Loucy (cell line): Measurements from ENCODE around the gene LRRN2.

Source experiments
- H2AFZ ChIP-seq: fragments of 200-600 bp; sonication (generic); 2 replicates; pipeline ENCODE4 v1.6.0; 2016; ENCODE audit warnings: antibody characterized with exemption, mild to moderate bottlenecking, low read length, moderate library complexity
- H3F3A ChIP-seq: fragments of 200-600 bp; 2 replicates; pipeline ENCODE4 v1.6.0; 2016; ENCODE audit warnings: antibody characterized with exemption, low read depth, mild to moderate bottlenecking
- H3K27me3 ChIP-seq: fragments of 200-600 bp; sonication (generic); 2 replicates; pipeline ENCODE4 v1.6.1; 2014; ENCODE audit warnings: low read length, mild to moderate bottlenecking; ENCODE audit not compliant: insufficient read depth, poor library complexity, severe bottlenecking
- H3K36me3 ChIP-seq: fragments of 200-600 bp; sonication (generic); 2 replicates; pipeline ENCODE4 v1.6.1; 2016; ENCODE audit warnings: low read length; ENCODE audit not compliant: insufficient read depth
- H3K4me1 ChIP-seq: fragments of 200-600 bp; sonication (generic); 2 replicates; pipeline ENCODE4 v1.5.1; 2014; ENCODE audit warnings: low read length, mild to moderate bottlenecking; ENCODE audit not compliant: insufficient read depth, poor library complexity, severe bottlenecking
- H3K4me2 ChIP-seq: fragments of 200-600 bp; sonication (generic); 2 replicates; pipeline ENCODE4 v1.6.0; 2014; ENCODE audit warnings: antibody characterized with exemption, low read length, low read depth, mild to moderate bottlenecking; ENCODE audit not compliant: poor library complexity, severe bottlenecking
- H3K4me3 ChIP-seq: fragments of 200-600 bp; sonication (generic); 2 replicates; pipeline ENCODE4 v1.5.1; 2014; ENCODE audit warnings: low read length, mild to moderate bottlenecking, mixed read lengths; ENCODE audit not compliant: poor library complexity, severe bottlenecking
- H3K79me2 ChIP-seq: fragments of 200-600 bp; sonication (generic); 2 replicates; pipeline ENCODE4 v1.6.1; 2014; ENCODE audit warnings: low read length; ENCODE audit not compliant: insufficient read depth
- H3K9ac ChIP-seq: fragments of 200-600 bp; sonication (generic); 2 replicates; pipeline ENCODE4 v1.6.0; 2014; ENCODE audit warnings: mild to moderate bottlenecking, low read depth, low read length, moderate library complexity; ENCODE audit not compliant: poor library complexity, severe bottlenecking
- H3K9me2 ChIP-seq: fragments of 200-600 bp; sonication (generic); replicated peaks from 2 replicates; pipeline ENCODE4 v1.6.1; 2016; ENCODE audit warnings: low read depth, low read length, mixed read lengths
- H3K9me3 ChIP-seq: fragments of 200-600 bp; sonication (generic); 2 replicates; pipeline ENCODE4 v1.6.1; 2014; ENCODE audit warnings: mild to moderate bottlenecking, antibody characterized with exemption, low read length, low read depth; ENCODE audit not compliant: insufficient read depth
- H4K20me1 ChIP-seq: fragments of 200-600 bp; sonication (generic); 2 replicates; pipeline ENCODE4 v1.6.0; 2014; ENCODE audit warnings: antibody characterized with exemption, low read length, mild to moderate bottlenecking; ENCODE audit not compliant: insufficient read depth, poor library complexity, severe bottlenecking
- EZH2phosphoT487 ChIP-seq: fragments of 200-600 bp; IDR thresholded peaks from 2 replicates; pipeline ENCODE4 v1.6.1; 2018; ENCODE audit warnings: antibody characterized with exemption, mild to moderate bottlenecking, moderate library complexity, borderline replicate concordance
- TF ChIP-seq, protein P1 (sequence below): fragments of 200-600 bp; sonication (generic); conservative IDR thresholded peaks from 2 replicates; pipeline ENCODE4 v1.5.1; 2014; ENCODE audit warnings: mild to moderate bottlenecking, antibody characterized with exemption, low read length

Gene LRRN2

DNA sequence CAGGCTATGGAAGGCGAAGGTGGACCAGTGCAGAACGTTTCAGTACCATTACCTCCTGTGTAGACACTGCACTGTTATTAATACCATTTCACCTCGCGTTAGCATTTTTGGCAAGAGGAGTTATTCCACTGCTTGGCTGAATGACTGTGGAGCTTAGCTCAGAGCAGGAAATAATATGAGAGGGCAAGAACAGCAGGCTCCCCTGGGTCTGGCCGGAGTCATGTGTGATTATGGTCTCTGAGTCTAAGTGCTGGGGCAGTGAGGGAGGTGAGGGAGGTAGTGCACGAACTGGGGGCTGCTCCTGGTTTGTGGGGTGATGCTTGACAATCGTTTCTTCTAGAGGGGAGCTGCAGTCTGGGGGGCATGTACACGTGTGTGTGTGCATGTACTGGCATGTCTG is 86.4 kb downstream of the LRRN2 start:
- Histone ChIP-seq H3K9me3 (no peaks in the 10 kb centered on the region), H3K4me2 (no peak overlapping the region), H3K79me2 (no peaks in the 10 kb centered on the region), H4K20me1 (no peaks in the 10 kb centered on the region), H3K36me3 (no peaks in the 10 kb centered on the region), H3F3A (no peaks in the 10 kb centered on the region), H3K27me3 (no peaks in the 10 kb centered on the region), H3K4me3 (no peak overlapping the region), H3K4me1 (no peaks in the 10 kb centered on the region), H2AFZ (no peak overlapping the region), H3K9me2 (no peaks in the 10 kb centered on the region), H3K9ac (no peak overlapping the region)
- TF ChIP-seq, protein P1, sequence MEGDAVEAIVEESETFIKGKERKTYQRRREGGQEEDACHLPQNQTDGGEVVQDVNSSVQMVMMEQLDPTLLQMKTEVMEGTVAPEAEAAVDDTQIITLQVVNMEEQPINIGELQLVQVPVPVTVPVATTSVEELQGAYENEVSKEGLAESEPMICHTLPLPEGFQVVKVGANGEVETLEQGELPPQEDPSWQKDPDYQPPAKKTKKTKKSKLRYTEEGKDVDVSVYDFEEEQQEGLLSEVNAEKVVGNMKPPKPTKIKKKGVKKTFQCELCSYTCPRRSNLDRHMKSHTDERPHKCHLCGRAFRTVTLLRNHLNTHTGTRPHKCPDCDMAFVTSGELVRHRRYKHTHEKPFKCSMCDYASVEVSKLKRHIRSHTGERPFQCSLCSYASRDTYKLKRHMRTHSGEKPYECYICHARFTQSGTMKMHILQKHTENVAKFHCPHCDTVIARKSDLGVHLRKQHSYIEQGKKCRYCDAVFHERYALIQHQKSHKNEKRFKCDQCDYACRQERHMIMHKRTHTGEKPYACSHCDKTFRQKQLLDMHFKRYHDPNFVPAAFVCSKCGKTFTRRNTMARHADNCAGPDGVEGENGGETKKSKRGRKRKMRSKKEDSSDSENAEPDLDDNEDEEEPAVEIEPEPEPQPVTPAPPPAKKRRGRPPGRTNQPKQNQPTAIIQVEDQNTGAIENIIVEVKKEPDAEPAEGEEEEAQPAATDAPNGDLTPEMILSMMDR = no peak
- TF ChIP-seq EZH2phosphoT487 = no peak

DNA sequence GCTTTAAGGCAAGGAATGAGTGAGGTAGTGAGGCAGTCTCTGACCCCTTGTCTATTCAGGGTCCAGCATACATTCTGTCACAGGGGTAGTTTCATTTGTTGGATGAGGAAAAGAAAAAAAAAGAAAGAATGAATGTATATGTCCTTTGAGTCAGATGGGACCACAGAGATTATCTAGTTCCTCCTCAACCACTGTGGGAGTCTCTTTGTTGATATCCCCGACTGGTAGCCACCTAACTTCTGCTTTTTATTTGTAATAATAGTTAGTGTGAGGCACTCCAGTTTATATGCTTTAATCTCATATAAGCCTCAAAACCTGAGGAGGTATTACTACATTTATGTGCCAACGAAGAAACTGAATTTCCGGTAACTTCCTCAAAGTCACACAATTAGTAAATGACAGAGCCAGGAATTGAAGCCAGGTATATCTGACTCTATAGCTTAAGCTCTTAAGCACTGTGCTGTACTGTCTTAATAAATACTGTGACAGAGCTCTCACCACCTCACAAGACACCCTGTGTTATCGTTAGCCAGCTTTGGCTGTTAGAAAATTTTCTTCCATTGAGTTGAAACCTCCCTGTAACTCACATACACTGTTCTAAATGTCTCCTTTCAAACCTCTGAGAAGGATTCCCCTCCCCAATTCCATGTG is 87.1 kb downstream of the LRRN2 start:
- TF ChIP-seq EZH2phosphoT487 = no peak
- TF ChIP-seq, protein P1 = no peak
- H3K9me2 ChIP-seq = no peaks in the 10 kb centered on the region
- H3K4me1 ChIP-seq = no peaks in the 10 kb centered on the region
- H3K9ac ChIP-seq = no peak overlapping the region
- no peaks in the 10 kb centered on the region for H4K20me1 ChIP-seq
- H3K4me3 ChIP-seq = no peak overlapping the region
- no peaks in the 10 kb centered on the region for H3K9me3 ChIP-seq
- no peaks in the 10 kb centered on the region for H3K36me3 ChIP-seq
- H3K4me2 ChIP-seq = no peak overlapping the region
- no peaks in the 10 kb centered on the region for H3K79me2 ChIP-seq
- H3K27me3 ChIP-seq = no peaks in the 10 kb centered on the region
- H2AFZ ChIP-seq = no peak overlapping the region
- H3F3A ChIP-seq = no peaks in the 10 kb centered on the region

DNA sequence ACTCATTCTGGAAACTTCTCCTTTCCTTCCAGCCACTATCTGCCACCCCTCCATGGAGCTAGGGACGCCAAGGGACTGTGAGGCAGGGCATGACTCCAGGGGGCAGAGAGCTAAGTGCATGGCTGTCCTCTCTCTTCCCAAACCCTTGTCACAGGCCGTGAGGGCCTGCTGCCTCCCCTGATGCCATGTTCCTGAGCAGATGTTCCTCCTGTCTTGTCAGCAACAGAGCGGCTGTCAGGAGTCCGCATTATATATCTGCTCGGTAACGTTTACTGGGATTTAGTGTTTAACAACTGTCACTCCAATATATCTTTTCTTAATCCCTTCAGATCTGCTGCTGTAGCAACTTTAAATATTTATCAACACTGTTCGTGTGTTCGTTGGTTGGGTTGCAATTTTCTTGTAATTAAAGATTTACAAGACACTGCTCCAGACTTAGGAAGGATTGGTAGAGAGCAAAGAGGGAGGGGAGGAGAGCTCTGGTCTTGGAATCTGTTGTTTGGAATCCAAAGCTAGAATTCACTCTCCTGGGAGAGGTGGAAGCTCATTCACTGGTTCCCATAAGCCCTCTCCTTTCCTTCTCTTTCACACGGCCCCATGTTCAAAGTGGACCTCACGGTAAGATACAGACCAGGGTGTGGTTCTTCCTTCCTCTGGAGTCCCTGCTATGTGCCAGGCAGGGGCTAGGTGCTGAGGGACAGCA is 93.1 kb downstream of the LRRN2 start:
- H3K27me3 ChIP-seq = no peaks in the 10 kb centered on the region
- H3K9me2 ChIP-seq = no peaks in the 10 kb centered on the region
- H3K9me3 ChIP-seq = no peaks in the 10 kb centered on the region
- H3K4me2 ChIP-seq = no peak overlapping the region
- no peaks in the 10 kb centered on the region for H3F3A ChIP-seq
- no peak overlapping the region for H2AFZ ChIP-seq
- H4K20me1 ChIP-seq = no peaks in the 10 kb centered on the region
- no peak for TF ChIP-seq EZH2phosphoT487
- no peak overlapping the region for H3K4me3 ChIP-seq
- no peaks in the 10 kb centered on the region for H3K79me2 ChIP-seq
- no peak overlapping the region for H3K9ac ChIP-seq
- H3K36me3 ChIP-seq = no peaks in the 10 kb centered on the region
- no peaks in the 10 kb centered on the region for H3K4me1 ChIP-seq
